LHCN-M2 (cell line): Measurements from ENCODE around the gene TMEM69. TPM values are rescaled to one million over a fixed set of nuclear protein-coding genes. Genes with fewer than 3 reads are reported as not detected.
"Not testable (repeated sequence)": the region's sequence is repeated elsewhere in the genome, so short reads cannot be mapped to it uniquely, and the experiment has no call there.

Experiments used
- DNase-seq: peaks from one replicate; pipeline ENCODE4 v3.0.0-alpha.2; 2012; ENCODE audit warnings: low read depth
- total RNA-seq: library from RNA; depleted of rRNA; stranded (reverse); fragments of >200 nt; gene quantifications from 2 replicates; pipeline ENCODE4 v1.2.3, GENCODE V29; 2014

Gene TMEM69
- total RNA-seq, 1 experiment from 2014 or later, result 29.6 TPM

GRCh38 chr1:45677751-45678245 is 10.2 kb upstream of the TMEM69 start:
- DNase-seq, result no peak

GRCh38 chr1:45678489-45678888 is 9.5 kb upstream of the TMEM69 start:
- no peak for DNase-seq

DNA sequence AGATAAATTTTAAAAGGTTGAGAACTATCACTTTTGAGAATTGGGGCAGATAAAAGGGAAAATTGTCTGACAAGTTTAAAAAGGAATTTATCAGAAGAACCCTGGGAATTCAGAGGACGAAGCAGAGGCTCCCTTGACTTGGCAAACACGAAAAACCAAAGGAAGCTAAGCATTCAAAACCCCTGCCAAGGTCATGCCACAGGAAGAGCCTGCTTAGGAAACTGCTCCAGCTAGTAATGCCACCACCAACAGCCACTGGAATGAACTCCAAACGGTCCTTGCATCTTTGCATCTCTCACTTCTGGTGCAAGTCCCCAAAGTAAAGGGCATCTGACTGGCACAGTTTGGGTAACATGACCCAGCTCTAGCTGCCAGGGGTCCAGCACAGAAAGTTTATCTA is 8.9 kb upstream of the TMEM69 start:
- peak; percentile 36 for DNase-seq

DNA sequence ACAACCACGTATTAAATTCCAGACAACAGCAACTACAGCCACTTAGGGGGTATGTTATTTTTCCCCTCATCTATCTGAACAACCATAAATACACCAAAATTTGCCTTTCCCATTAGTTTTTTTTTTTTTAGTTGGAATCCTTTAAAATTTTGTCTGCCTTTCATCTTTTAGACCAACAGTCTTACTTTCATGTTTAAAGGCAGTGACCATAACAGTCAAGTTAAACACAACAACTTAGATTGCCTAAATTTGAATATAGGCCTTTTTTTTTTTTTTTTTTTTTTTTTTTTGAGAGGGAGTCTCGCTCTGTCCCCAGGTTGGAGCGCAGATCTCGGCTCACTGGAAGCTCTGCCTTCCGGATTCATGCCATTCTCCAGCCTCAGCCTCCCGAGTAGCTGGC is 5.0 kb upstream of the TMEM69 start:
- DNase-seq, result no peak

DNA sequence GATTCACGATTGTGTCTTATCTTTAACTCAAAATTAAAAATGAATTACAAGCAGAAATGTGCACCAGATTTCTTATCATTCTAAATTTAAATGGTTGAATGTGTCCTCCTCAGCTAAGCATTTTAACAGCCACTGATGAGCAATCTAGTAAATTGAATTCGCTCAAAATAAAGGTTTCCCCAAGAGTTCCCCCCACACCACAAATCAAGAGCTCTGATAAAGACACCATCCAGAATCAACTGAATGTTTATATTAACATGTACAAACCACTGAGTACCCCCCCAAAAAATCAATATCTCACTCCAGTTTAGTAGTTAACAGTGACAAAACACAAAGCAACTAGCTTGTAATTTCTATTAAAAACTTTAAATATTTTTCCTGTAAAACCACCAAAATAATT is 3.6 kb upstream of the TMEM69 start:
- no peak for DNase-seq

GRCh38 chr1:45685308-45686014 is 2.5 kb upstream of the TMEM69 start:
- DNase-seq, result peak; percentile 3

GRCh38 chr1:45686015-45686287 is 2.0 kb upstream of the TMEM69 start:
- peak; percentile 15 for DNase-seq

DNA sequence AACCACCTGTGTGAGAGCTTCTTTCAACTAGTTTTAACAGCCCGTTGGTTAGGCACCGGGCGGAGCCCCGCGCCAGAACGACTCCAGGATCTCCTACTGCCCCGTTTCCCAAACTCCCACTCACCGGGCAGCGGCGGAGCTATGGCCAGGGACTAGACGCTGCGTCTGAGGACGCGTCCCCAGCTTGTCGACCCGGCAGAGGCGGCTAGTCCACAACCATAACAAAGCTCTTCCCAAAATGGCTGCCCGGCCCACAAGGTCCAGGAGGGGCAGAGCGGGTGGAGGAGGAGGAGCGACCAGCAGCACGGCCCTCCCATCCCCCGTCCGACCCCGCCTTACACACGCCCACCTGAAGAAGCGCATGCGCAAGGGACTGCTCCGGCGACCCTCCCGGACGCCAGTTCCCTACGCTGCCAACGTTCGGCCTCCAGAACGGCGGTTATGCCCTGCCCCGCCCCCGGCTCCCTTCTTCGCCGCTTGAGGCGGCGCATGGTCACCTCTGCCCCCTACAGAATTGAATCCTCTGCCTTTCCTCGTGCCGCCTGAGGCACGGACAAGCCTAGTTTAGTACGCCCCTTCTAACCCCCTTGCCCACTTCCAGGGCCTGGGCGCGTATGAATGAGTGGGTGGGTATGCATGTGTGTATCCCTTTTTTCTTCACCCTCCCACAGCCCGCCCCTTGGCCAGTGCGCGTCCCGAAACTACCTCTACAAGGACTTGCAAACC is 1.5 kb upstream of the TMEM69 start, which contains the start of gene GPBP1L1:
TSS of gene GPBP1L1 (minus strand) at position 246 of the 726 bp plus-strand sequence. CDS start 27,446 bp downstream, outside the sequence.
- peak; percentile 94 for DNase-seq

- peak; percentile 98 for DNase-seq
Observed at GRCh38 chr1:45687014-45687753, 797 bp upstream of the TMEM69 start.

DNA sequence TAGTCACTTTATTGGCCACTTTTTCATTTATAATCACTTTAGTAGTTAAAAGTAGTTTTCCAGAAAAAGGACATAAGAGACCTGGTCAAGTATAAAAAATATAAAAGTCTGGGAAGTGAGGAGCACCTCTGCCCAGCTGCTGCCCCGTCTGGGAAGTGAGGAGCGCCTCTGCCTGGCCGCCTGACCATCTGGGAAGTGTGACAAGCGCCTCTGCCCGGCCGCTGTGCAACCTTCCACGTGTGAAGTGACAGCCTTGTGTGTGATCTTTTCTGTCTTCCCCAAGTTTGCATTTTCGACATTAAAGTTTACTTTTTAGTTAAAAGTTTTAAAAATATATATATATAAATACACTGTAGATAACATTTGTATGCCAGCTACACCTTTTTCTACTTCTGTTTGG is 5.8 kb downstream of the TMEM69 start:
- DNase-seq, result not testable (repeated sequence)

DNA sequence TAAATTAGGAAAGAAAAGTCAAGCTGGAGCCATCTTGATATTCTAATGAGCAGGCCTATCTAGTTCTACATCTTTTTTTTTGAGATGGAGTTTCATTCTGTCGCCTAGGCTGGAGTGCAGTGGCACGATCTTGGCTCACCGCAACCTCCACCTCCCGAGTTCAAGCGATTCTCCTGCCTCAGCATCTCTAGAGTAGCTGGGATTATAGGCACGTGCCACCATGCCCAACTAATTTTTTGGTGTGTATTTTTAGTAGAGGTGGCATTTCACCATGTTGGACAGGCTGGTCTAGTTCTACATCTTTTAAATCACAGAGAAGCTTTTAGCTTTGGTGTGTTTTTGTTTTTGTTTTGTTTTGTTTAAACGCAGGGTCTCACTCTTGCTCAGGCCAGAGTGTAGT is 6.8 kb downstream of the TMEM69 start:
- DNase-seq, result no peak

GRCh38 chr1:45704637-45705036 is 16.7 kb downstream of the TMEM69 start:
- DNase-seq, result no peak

- no peak for DNase-seq
Observed at GRCh38 chr1:45713711-45714110, 25.7 kb downstream of the TMEM69 start.

- no peak for DNase-seq
Observed at GRCh38 chr1:45716700-45717099, 28.7 kb downstream of the TMEM69 start.

GRCh38 chr1:45717386-45717785 is 29.4 kb downstream of the TMEM69 start:
- peak; percentile 9 for DNase-seq

GRCh38 chr1:45718289-45718688 is 30.3 kb downstream of the TMEM69 start:
- no peak for DNase-seq

DNA sequence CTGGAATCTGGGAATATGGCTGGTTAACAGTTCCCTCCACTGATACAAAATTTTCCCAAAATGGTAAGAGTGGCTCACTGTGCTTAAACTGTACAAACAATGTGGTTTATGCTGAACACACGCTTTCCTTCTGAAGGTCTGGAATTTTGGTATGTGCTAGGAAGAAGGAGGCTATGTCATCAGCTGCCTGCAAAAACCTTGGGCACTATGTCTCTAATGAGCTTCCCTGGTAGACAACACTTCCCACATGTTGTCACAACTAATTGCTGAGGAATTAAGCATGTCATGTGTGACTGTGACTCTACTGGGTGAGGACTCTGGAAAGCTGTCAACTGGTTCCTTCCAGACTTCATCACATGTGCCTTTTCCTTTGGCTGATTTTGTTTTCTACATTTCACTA is 33.2 kb downstream of the TMEM69 start:
- DNase-seq, result peak; percentile 61

DNA sequence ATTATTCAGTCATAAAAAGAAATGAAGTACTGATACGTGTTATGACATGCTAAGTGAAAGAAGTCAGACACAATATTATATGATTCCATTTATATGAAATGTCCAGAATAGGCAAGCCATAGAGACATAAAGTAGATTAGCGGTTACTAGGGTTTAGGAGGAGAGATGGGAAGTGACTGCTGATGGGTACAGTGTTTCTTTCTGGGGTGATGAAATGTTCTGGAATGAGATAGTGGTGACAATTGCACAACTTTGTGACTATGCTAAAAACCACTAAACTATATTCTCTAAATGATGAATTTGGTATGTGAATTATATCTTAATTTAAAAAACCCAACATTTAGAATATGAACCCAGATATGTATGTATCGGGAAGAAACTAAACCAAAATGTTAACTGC is 34.8 kb downstream of the TMEM69 start:
- DNase-seq, result peak; percentile 51

DNA sequence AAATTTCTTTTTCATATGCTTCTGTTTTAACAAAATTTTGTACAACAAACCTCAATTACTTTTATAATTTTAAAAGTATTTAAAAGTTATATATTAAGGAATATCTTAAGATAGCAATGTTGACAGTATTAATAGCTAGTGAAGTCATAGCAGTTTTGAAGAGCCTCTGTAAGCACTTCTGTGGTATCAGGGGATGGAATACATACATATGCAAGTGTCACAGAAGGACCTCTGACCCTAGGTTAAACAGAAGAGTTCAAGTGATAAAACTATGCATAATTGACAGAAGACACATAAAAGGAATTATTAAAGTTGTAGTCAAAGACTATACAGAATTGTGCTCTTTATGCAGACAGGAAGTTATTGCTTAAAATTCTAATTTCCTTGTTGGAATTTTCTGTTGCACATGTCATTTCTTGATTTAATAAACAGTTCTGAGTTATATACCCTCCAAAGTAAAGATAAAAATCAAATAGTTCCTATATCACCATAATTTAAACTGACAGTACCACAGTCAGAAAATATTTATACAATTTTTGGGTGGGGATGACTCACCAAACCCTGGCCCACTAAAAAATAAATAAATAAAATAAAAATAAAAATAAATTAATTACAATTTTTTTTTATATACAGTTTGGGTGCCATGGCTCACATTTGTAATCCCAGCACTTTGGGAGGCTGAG is 35.4 kb downstream of the TMEM69 start:
- DNase-seq, result no peak

- DNase-seq, result not testable (repeated sequence)
Observed at GRCh38 chr1:45726007-45726406, 38.0 kb downstream of the TMEM69 start.

DNA sequence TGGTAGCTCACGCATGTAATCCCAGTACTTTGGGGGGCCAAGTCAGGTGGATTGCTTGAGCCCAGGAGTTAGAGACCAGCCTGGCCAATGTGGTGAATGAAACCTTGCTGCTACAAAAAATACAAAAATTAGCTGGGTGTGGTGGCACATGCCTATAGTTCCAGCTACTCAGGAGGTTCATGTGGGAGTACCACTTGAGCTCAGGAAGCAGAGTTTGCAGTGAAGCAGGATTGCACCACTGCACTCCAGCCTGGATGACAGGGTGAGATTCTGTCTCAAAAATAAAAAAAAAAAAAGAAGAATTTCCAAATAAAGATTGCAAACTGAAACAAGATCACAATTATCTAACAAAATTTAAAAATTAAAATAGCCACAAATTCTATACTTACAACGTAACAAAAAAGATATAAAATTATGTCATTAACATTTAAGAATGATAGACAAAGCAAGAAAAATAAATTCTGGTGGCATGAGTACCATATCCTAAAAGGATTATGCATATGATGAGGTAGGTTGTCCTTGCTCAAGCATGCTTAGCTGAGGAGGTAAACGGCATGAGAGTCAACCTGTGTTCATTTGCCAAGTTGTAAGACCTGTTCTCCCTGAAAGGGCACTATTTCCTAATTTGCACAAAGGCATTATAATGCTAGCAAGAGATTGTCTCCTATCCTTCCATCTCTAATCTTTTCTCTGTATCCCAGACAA is 42.2 kb downstream of the TMEM69 start:
- no peak for DNase-seq
